ENCODE data around the gene C1QTNF4.

GRCh38 chr11:47606731-47607130 lies 12.5 kb upstream of the C1QTNF4 start:
- TF ChIP-seq CTCF (IDR thresholded peaks at IDR 0.05): no peak
- no peak for TF ChIP-seq POLR2A (IDR thresholded peaks at IDR 0.05)
